ENCODE results near the gene SLC6A4.

DNA sequence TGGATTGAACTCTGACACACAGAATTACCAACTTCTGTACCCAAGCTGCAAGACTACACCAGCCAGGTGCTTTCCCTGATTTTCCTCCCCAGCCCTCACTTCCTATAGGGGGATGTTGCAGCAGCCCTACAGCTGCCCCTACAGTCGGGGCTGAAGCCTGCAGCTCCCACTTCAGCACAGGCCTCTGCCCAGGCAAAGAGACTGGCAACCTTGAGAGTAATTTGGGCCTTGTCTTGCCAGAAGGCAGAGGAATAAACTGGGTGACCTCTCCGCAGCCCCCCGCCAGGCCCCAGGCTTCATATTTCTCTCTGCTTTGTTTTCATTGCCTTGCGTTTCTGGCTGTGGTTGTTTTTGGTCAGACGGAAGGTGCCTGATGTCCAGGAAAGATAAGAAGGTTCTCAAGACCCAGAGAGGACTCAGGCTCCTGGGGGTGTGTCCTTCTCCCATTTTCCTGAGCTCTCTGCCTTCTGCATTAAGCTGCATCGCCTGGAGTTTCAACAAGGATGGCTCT lies 32.0 kb downstream of the SLC6A4 start:
- TF ChIP-seq YY1 (IDR thresholded peaks at IDR 0.05), result no peak
- no peak for TF ChIP-seq FOXA1 (IDR thresholded peaks at IDR 0.05)
- TF ChIP-seq, protein P1, sequence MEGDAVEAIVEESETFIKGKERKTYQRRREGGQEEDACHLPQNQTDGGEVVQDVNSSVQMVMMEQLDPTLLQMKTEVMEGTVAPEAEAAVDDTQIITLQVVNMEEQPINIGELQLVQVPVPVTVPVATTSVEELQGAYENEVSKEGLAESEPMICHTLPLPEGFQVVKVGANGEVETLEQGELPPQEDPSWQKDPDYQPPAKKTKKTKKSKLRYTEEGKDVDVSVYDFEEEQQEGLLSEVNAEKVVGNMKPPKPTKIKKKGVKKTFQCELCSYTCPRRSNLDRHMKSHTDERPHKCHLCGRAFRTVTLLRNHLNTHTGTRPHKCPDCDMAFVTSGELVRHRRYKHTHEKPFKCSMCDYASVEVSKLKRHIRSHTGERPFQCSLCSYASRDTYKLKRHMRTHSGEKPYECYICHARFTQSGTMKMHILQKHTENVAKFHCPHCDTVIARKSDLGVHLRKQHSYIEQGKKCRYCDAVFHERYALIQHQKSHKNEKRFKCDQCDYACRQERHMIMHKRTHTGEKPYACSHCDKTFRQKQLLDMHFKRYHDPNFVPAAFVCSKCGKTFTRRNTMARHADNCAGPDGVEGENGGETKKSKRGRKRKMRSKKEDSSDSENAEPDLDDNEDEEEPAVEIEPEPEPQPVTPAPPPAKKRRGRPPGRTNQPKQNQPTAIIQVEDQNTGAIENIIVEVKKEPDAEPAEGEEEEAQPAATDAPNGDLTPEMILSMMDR (IDR thresholded peaks at IDR 0.05; ENCODE audit: low read depth, low read length, missing input control), result no peak
- no peak for TF ChIP-seq NR2F2 (IDR thresholded peaks at IDR 0.05)
- TF ChIP-seq, protein P2, sequence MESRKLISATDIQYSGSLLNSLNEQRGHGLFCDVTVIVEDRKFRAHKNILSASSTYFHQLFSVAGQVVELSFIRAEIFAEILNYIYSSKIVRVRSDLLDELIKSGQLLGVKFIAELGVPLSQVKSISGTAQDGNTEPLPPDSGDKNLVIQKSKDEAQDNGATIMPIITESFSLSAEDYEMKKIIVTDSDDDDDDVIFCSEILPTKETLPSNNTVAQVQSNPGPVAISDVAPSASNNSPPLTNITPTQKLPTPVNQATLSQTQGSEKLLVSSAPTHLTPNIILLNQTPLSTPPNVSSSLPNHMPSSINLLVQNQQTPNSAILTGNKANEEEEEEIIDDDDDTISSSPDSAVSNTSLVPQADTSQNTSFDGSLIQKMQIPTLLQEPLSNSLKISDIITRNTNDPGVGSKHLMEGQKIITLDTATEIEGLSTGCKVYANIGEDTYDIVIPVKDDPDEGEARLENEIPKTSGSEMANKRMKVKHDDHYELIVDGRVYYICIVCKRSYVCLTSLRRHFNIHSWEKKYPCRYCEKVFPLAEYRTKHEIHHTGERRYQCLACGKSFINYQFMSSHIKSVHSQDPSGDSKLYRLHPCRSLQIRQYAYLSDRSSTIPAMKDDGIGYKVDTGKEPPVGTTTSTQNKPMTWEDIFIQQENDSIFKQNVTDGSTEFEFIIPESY (IDR thresholded peaks at IDR 0.05), result no peak
- TF ChIP-seq, protein P3, sequence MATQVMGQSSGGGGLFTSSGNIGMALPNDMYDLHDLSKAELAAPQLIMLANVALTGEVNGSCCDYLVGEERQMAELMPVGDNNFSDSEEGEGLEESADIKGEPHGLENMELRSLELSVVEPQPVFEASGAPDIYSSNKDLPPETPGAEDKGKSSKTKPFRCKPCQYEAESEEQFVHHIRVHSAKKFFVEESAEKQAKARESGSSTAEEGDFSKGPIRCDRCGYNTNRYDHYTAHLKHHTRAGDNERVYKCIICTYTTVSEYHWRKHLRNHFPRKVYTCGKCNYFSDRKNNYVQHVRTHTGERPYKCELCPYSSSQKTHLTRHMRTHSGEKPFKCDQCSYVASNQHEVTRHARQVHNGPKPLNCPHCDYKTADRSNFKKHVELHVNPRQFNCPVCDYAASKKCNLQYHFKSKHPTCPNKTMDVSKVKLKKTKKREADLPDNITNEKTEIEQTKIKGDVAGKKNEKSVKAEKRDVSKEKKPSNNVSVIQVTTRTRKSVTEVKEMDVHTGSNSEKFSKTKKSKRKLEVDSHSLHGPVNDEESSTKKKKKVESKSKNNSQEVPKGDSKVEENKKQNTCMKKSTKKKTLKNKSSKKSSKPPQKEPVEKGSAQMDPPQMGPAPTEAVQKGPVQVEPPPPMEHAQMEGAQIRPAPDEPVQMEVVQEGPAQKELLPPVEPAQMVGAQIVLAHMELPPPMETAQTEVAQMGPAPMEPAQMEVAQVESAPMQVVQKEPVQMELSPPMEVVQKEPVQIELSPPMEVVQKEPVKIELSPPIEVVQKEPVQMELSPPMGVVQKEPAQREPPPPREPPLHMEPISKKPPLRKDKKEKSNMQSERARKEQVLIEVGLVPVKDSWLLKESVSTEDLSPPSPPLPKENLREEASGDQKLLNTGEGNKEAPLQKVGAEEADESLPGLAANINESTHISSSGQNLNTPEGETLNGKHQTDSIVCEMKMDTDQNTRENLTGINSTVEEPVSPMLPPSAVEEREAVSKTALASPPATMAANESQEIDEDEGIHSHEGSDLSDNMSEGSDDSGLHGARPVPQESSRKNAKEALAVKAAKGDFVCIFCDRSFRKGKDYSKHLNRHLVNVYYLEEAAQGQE (IDR thresholded peaks at IDR 0.05), result no peak
- TF ChIP-seq ATF3 (IDR thresholded peaks at IDR 0.05), result no peak
- no peak for TF ChIP-seq SP1 (IDR thresholded peaks at IDR 0.05)
- no peak for TF ChIP-seq TAF1 (conservative IDR thresholded peaks at IDR 0.05)
- TF ChIP-seq JUND (IDR thresholded peaks at IDR 0.05), result no peak
- TF ChIP-seq HNF4G (IDR thresholded peaks at IDR 0.05), result no peak
- no peak for TF ChIP-seq GABPA (IDR thresholded peaks at IDR 0.05 in 1 of 2, conservative IDR thresholded peaks at IDR 0.05 in 1 of 2)
- TF ChIP-seq MAX (IDR thresholded peaks at IDR 0.05), result no peak

Data from liver (tissue), 3 donors.